GM18873 (cell line): ENCODE data around the gene ZNF784.

ENCODE experiments used
- ATAC-seq: cut with Tn5 transposase; IDR thresholded peaks from one replicate; pipeline ENCODE4 v1.9.1; 2021; ENCODE audit warnings: mild to moderate bottlenecking, moderate library complexity, moderate number of reproducible peaks; ENCODE audit not compliant: unreplicated experiment, low FRiP score

The ZNF784 gene

GRCh38 chr19:55622242-55622969 is 2.0 kb downstream of the ZNF784 start:
- no peak for ATAC-seq

- no peak for ATAC-seq
Measured at GRCh38 chr19:55621673-55622231, 2.6 kb downstream of the ZNF784 start.

DNA sequence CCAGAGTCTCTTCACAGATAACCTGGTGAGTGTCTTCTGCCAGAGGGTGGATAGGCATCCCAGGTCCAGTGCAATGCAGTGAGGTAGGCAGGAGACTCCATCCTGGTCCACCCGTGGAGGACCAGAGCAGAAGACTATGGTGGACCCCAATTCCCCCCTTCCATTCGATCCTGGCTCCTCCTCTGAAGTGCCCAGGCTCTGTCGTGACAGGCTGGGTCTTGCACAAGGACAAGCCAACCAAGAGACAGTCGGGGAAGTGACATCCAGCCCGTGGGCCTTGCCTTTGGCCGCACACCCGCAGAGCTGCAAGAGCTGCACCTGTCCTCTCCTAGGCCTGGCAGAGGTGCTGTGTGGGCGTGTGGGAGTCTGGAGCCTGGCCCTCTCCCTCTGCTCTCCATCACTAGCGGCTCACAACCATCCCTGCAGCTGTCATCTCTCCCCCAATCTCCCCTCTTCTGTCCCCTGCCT is 3.1 kb downstream of the ZNF784 start:
- ATAC-seq: no peak

DNA sequence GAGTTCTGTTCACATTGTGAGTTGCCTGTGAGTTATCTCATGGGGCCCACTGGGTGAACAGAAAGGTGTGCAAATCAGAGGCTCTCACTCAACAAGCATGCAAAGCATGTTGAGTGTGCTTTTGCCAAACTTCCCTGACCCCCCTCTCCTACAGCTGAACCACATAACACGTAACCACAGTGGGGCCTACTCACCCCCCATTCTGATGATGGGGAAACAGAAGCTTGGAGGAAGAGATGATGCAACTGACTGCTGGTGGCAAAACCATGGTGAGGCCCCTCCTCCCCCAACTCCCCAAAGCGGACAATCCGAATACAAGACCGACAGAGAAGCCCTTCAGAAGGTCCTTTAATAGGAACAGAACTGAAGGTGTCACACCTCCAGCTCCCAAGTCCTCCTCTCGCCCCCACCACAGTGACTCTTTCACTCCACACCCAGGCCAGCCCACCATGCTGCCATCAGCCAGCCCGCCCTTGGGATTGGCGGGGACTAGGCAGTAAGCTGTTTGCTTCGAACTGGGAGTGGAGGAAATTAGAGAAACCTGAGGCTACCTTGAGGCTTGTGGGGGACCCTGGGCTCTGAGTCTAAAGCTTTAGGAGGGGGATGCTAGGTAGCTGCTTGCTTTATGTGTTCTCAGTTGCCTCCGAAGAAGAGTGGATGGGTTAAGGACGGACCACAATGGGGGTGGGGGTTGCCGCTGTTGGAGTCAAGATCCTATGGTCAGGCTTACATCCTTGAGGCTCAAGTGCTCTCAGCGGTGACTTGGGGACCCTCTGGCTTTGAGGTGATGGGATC is 3.8 kb downstream of the ZNF784 start:
- no peak for ATAC-seq

GRCh38 chr19:55619286-55619685 is 5.1 kb downstream of the ZNF784 start:
- ATAC-seq: no peak

DNA sequence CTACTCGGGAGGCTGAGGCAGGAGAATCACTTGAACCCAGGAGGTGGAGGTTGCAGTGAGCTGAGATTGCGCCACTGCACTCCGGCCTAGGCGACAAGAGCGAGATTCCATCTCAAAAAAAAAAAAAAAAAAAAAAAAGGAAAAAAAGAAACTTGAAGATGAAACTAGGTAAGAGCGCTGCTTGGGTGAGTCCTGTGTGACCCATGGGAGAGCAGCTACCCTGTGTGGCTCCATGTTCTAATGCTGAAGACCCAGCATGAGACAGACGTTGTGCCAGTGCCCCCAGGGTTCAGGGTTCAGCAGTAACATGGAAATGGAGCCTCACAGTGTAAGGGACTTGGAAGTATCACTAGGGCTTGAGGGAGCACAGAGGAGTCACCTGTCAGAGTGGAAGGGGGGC is 5.9 kb downstream of the ZNF784 start:
- no peak for ATAC-seq

DNA sequence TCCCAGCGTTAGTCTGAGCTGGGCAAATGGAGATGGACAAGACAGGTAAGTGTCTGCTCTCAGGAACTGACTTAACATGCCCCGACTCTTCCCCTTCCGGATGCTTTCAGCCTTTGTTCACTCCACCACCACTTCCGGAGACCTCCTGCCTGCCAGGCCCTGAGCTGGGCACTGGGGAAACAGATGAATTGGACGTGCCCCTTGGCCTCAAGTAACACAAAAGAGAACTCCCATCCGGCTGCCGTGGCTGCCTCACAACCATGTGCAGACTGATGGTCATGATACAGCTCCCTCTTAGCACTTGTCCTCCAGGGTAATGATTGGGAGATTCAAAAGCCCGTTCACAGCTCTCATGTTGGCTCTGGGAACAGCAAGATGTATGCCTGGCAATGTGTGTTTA is 6.9 kb downstream of the ZNF784 start:
- ATAC-seq: no peak

GRCh38 chr19:55616395-55616875 is 7.9 kb downstream of the ZNF784 start:
- no peak for ATAC-seq

- no peak for ATAC-seq
Measured at GRCh38 chr19:55615543-55616394, 8.6 kb downstream of the ZNF784 start.

- no peak for ATAC-seq
Measured at GRCh38 chr19:55614711-55615542, 9.4 kb downstream of the ZNF784 start.

- no peak for ATAC-seq
Measured at GRCh38 chr19:55613930-55614710, 10.2 kb downstream of the ZNF784 start.

DNA sequence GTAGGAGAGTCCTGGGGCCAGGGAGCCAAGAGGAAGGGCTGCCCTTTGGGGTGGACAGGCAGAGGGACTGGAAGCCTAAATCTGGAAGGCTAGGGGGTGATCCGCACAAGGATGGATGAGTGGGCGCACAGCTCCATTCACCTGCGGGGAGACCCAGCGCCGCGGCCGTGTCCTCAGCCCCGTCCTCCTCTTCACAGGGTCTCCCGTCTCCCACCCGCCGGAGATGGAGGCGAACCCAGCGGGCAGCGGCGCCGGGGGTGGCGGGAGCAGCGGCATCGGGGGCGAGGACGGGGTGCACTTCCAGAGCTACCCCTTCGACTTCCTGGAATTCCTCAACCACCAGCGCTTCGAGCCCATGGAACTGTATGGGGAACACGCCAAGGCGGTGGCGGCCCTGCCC is 11.0 kb downstream of the ZNF784 start:
- ATAC-seq: no peak

- ATAC-seq: no peak
Measured at GRCh38 chr19:55611983-55612645, 12.3 kb downstream of the ZNF784 start.

GRCh38 chr19:55611300-55611982 is 12.9 kb downstream of the ZNF784 start:
- ATAC-seq: no peak

DNA sequence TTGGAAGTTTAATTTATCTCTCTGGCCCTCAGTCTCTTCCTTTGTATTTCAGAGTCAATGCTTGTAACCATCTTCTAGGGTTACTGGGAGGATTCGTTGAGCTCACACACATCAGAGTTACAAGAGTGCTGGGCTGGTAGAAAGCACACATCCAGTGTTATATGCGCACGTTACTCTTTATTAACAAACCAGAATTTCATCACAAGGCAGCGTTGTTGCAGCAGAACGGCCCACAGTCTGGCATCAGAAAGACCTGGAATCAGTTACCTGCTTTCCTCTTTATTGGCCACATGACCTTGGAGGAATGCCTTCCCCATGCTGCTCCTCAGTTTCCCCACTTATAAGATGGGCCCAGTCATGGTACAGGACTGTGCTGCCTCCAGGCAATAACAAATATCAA is 15.0 kb downstream of the ZNF784 start:
- ATAC-seq: no peak

DNA sequence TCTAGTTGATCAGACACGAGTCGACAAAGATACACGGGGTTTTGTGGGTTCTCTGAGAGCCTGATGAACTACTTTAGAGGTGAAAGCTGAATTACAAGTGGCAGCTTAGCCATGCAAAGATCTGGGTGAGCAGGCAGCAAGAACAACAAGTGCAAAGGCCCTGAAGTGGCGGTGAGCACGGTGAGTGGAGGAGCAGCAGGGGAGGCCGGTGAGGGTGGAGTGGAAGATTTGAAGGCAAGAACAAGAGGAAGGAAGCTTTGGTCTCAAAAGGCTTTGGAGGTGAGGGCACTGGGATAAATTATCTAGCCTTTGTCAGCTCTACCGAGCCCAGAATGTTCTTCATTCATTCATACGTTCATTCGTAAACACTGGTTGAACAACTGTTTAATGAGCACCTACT is 17.5 kb downstream of the ZNF784 start:
- no peak for ATAC-seq

DNA sequence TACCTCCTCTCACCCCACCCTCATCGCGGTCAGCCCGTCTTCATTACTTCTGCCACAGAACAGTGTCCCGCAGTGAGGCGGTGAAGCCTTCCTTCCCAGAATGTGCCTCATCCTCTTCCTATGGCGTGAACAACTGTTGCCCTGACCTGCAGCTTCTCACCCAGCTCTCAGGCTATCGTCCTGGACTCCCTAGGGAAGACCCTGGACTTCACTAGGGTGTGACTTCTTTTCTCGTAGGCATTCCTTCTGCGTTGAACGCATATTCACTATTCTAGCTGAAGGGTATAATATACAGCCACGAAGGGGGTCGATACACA is 17.9 kb downstream of the ZNF784 start:
- no peak for ATAC-seq
